Measurements from ENCODE around the gene EPSTI1.

Gene EPSTI1, protein sequence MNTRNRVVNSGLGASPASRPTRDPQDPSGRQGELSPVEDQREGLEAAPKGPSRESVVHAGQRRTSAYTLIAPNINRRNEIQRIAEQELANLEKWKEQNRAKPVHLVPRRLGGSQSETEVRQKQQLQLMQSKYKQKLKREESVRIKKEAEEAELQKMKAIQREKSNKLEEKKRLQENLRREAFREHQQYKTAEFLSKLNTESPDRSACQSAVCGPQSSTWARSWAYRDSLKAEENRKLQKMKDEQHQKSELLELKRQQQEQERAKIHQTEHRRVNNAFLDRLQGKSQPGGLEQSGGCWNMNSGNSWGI

DNA sequence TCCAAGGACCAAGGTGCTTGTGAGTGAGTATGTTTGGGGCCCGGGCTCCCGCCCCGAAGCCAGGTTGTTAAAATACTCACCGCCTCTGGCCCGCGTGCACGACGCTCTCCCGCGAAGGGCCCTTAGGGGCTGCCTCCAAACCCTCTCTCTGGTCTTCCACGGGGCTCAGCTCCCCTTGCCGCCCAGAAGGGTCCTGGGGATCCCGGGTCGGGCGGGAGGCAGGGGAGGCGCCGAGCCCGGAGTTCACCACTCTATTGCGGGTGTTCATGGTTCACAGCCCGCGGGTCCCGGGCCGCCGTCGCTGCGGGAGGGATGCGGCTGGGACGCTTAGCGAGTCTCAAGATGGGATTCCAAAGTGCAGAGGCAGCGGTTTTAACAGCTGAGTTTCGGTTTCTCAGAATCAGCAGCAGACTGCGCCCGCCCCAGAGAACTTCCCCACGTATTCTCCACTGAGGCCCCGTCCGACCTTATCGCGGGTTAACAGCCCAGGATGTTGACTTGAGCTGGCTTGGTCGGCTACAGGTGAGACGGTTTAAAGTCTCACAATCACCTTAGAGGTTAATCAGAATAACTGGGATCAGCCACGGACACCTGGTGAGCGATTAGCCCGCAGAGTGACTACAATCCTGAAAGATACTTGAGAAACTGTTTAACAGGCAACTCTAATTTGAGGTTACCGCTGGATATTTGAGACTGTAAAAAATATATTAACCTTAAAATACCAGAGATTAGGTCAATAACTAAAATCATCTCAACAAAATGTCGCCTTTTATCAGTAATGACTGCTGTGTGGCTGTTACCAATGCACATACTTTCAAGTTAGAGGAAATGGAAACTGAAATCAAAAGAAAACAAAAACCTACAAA lies at the start of gene EPSTI1:
Gene EPSTI1 (minus strand): TSS at position 344 of the 866 bp plus-strand sequence. CDS start 76 bp downstream, at position 268.
- TF ChIP-seq TCF12 (IDR thresholded peaks at IDR 0.05; ENCODE audit: low read depth) = no peak
- TF ChIP-seq EGR1 (IDR thresholded peaks at IDR 0.05) = no peak
- TF ChIP-seq ZBTB7A (IDR thresholded peaks at IDR 0.05; ENCODE audit: low read depth) = no peak
- TF ChIP-seq EP300 (IDR thresholded peaks at IDR 0.05; ENCODE audit: borderline replicate concordance) = no peak
- TF ChIP-seq TAF1 (IDR thresholded peaks at IDR 0.05; ENCODE audit: low read depth) = no peak
- TF ChIP-seq TEAD4 (IDR thresholded peaks at IDR 0.05) = no peak

DNA sequence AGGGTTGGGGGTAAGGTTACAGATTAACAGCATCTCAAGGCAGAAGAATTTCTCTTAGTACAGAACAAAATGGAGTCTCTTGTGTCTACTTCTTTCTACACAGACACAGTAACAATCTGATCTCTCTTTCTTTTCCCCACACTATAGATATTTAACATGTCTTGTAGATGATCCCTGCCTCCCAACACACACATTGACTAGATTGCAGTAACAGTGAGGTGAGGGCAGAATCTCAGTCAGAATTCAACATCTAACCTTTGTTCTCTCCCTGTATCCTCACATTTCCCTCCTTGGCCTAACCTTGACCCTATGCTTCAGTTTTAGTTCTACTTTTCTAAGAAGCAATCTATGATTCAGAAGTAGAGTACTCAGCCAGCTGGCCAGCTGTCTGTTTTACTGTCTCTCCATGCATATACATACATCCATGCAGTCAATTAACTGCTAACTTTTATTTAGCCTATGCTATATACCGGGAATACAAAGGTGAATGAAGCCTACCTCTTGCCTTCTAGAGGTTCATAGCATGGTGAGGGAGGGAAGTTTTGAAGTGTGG lies 49.4 kb upstream of the EPSTI1 start:
- TF ChIP-seq NFIC (IDR thresholded peaks at IDR 0.05) = no peak
- no peak for TF ChIP-seq TAF1 (IDR thresholded peaks at IDR 0.05; ENCODE audit: low read depth)
- no peak for TF ChIP-seq CEBPB (IDR thresholded peaks at IDR 0.05)
- TF ChIP-seq, protein P1, sequence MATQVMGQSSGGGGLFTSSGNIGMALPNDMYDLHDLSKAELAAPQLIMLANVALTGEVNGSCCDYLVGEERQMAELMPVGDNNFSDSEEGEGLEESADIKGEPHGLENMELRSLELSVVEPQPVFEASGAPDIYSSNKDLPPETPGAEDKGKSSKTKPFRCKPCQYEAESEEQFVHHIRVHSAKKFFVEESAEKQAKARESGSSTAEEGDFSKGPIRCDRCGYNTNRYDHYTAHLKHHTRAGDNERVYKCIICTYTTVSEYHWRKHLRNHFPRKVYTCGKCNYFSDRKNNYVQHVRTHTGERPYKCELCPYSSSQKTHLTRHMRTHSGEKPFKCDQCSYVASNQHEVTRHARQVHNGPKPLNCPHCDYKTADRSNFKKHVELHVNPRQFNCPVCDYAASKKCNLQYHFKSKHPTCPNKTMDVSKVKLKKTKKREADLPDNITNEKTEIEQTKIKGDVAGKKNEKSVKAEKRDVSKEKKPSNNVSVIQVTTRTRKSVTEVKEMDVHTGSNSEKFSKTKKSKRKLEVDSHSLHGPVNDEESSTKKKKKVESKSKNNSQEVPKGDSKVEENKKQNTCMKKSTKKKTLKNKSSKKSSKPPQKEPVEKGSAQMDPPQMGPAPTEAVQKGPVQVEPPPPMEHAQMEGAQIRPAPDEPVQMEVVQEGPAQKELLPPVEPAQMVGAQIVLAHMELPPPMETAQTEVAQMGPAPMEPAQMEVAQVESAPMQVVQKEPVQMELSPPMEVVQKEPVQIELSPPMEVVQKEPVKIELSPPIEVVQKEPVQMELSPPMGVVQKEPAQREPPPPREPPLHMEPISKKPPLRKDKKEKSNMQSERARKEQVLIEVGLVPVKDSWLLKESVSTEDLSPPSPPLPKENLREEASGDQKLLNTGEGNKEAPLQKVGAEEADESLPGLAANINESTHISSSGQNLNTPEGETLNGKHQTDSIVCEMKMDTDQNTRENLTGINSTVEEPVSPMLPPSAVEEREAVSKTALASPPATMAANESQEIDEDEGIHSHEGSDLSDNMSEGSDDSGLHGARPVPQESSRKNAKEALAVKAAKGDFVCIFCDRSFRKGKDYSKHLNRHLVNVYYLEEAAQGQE (IDR thresholded peaks at IDR 0.05; ENCODE audit: low read depth) = no peak

DNA sequence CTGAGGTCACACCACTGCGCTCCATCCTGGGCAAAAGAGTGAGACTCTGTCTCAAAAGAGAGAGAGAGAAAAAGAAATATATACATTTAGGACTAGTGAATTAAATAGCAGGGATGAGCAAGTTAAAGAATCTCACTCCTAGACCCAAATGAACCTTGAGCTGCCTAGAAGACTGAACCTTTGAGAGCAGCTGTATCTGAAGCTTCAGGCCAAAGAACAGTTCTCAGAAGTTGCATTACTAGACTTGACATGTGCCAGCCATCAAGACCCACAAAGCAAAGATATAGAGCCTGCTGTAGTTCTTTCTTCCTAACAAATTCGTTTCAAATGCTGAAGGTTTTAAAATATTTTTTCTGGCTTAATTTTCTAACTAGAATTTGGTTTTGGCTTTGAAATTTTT lies 47.9 kb upstream of the EPSTI1 start:
- TF ChIP-seq NFIC (IDR thresholded peaks at IDR 0.05) (no peak), TCF12 (IDR thresholded peaks at IDR 0.05; ENCODE audit: low read depth) (no peak), CEBPB (IDR thresholded peaks at IDR 0.05) (no peak), ZBTB7A (IDR thresholded peaks at IDR 0.05; ENCODE audit: low read depth) (no peak), EP300 (IDR thresholded peaks at IDR 0.05; ENCODE audit: borderline replicate concordance) (no peak), TAF1 (IDR thresholded peaks at IDR 0.05; ENCODE audit: low read depth) (no peak), FOXM1 (IDR thresholded peaks at IDR 0.05; ENCODE audit: borderline replicate concordance, low read depth) (no peak), EGR1 (IDR thresholded peaks at IDR 0.05) (no peak), RAD21 (IDR thresholded peaks at IDR 0.05; ENCODE audit: low read depth) (no peak), TEAD4 (IDR thresholded peaks at IDR 0.05) (no peak), YY1 (IDR thresholded peaks at IDR 0.05; ENCODE audit: low read depth) (no peak), CREB1 (IDR thresholded peaks at IDR 0.05; ENCODE audit: low read depth) (no peak)
- TF ChIP-seq, protein P1 (IDR thresholded peaks at IDR 0.05; ENCODE audit: low read depth) = no peak
- TF ChIP-seq, protein P2, sequence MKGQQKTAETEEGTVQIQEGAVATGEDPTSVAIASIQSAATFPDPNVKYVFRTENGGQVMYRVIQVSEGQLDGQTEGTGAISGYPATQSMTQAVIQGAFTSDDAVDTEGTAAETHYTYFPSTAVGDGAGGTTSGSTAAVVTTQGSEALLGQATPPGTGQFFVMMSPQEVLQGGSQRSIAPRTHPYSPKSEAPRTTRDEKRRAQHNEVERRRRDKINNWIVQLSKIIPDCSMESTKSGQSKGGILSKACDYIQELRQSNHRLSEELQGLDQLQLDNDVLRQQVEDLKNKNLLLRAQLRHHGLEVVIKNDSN (IDR thresholded peaks at IDR 0.05) = no peak
- TF ChIP-seq, protein P3, sequence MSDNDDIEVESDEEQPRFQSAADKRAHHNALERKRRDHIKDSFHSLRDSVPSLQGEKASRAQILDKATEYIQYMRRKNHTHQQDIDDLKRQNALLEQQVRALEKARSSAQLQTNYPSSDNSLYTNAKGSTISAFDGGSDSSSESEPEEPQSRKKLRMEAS (IDR thresholded peaks at IDR 0.05) = no peak

DNA sequence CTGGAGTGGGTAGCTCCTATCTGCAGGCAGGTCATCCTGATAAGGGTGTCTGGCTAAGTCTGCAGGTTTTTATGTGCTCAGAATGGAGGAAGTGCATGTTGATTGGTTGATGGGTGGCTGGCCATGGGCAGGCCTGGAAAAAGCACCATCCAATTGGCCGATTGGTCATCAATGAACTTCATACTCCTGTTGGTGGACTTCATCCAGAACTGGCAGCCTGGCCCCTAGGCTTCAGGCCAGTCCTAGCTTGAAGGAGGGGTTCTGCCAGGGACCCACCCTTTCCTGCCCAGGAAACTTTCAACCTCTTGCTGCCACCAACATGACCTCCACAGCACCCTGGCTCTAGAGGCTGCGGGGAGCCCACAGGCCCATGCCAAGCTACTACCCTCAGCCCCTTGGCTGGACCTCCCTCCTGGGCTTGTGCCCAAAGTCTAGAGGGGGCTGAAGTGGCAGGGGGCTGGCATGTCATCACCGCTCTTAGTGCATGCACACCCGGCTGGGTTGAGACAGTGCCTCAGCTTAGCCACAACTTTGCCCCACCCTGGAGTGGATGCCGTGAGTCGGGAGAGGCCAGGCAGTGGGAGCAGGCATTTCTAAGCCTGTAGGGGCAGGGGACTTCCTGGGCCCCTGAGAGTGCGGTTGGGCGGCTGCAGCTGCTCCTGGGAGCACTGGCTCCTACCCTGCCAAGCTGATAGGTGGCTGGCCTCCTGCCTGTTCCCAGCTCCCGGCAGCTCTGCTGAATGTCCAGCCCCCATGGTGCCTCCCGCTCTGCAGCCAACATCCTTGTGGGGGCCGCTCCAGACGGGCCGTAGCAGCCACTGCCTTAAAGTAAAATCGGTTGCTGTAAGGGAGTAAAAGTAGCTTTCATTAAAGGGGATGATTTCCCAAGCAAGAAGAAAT lies 44.6 kb upstream of the EPSTI1 start:
- TF ChIP-seq, protein P2 (IDR thresholded peaks at IDR 0.05) = no peak
- no peak for TF ChIP-seq NFIC (IDR thresholded peaks at IDR 0.05)
- TF ChIP-seq YY1 (IDR thresholded peaks at IDR 0.05; ENCODE audit: low read depth) = no peak
- TF ChIP-seq RAD21 (IDR thresholded peaks at IDR 0.05; ENCODE audit: low read depth) = no peak
- TF ChIP-seq ZBTB7A (IDR thresholded peaks at IDR 0.05; ENCODE audit: low read depth) = no peak
- no peak for TF ChIP-seq TEAD4 (IDR thresholded peaks at IDR 0.05)
- no peak for TF ChIP-seq CREB1 (IDR thresholded peaks at IDR 0.05; ENCODE audit: low read depth)
- no peak for TF ChIP-seq TAF1 (IDR thresholded peaks at IDR 0.05; ENCODE audit: low read depth)
- TF ChIP-seq, protein P1 (IDR thresholded peaks at IDR 0.05; ENCODE audit: low read depth) = no peak

All from Ishikawa (cell line).